NCI-H1105 treated with DMSO at 0.1 percent for 48 hours (cell line): Measurements from ENCODE around the gene ZBED4.
"Not testable (repeated sequence)": the region's sequence is repeated elsewhere in the genome, so short reads cannot be mapped to it uniquely, and the experiment has no call there.

Experiments
- DNase-seq: peaks from one replicate; lab custom pipeline; 2025; lab: John Stamatoyannopoulos, UW

The ZBED4 gene, protein sequence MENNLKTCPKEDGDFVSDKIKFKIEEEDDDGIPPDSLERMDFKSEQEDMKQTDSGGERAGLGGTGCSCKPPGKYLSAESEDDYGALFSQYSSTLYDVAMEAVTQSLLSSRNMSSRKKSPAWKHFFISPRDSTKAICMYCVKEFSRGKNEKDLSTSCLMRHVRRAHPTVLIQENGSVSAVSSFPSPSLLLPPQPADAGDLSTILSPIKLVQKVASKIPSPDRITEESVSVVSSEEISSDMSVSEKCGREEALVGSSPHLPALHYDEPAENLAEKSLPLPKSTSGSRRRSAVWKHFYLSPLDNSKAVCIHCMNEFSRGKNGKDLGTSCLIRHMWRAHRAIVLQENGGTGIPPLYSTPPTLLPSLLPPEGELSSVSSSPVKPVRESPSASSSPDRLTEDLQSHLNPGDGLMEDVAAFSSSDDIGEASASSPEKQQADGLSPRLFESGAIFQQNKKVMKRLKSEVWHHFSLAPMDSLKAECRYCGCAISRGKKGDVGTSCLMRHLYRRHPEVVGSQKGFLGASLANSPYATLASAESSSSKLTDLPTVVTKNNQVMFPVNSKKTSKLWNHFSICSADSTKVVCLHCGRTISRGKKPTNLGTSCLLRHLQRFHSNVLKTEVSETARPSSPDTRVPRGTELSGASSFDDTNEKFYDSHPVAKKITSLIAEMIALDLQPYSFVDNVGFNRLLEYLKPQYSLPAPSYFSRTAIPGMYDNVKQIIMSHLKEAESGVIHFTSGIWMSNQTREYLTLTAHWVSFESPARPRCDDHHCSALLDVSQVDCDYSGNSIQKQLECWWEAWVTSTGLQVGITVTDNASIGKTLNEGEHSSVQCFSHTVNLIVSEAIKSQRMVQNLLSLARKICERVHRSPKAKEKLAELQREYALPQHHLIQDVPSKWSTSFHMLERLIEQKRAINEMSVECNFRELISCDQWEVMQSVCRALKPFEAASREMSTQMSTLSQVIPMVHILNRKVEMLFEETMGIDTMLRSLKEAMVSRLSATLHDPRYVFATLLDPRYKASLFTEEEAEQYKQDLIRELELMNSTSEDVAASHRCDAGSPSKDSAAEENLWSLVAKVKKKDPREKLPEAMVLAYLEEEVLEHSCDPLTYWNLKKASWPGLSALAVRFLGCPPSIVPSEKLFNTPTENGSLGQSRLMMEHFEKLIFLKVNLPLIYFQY

DNA sequence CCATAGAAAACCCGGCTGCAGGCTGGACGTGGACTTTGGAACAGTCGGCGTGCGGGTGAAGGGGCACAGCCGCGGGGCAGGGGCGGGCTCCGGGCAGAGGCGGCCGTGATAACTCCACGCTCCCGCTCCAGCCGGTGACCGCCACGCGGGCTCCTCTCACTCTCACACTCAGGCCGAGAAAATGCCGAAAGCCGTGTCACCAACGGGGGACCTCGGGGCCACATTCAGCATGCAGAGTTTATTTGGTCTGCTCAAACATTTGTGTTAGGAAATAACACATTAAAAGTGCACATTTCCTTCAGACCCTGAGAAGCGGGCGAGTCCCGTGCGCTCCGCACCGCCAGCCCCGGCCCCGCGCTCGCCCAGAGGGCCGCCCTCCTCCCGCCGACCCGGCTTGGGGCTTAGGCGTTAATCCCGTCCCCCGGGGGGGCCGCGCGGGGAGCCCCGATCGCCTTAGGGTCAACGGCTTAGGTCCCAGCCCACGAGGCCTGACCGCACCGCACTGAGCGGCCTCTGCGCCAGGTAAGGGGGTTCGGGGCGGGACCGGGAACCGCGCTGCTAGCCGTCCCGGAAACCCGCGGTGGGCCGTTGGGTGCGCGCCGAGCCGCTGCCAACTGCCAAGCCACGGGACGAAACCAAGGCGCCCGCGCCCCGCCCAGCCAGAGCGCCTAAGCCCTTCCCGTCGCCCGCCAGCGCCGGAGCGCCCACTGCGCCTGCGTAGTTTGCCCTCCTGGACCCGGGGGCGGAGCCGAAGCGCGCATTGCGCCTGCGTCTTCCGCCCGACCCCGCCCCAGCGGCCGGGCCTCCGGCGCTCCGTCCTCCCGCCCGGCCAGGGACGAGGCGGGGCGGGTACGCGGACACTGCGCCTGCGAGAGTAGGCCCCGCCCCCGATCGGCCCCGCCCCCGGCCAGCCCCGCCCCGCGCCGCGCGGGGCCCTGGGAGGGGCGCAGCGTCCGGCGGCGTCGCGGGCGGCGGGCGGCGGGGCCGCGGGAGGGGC, at the start of gene ZBED4:
Gene ZBED4 (plus strand): TSS at position 947 of the 997 bp plus-strand sequence. CDS start 29,819 bp downstream, outside the sequence.
- peak; percentile 90 for DNase-seq

DNA sequence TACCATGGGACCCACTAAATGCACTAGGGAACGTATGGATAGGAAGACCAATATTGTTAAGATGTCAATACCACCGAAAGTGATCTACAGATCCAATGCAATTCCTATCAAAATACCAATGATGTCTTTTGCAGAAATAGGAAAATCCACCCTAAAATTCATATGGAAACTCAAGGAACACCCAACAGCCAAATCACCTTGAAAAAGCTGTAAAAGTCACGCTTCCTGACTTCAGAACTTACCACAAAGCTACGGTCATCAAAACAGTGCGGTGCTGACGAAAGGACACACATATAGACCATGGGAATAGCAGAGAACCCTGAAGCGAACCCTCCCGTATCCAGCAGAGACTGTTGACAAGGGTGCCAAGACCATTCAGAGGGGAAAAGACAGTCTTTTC, 46.5 kb upstream of the ZBED4 start:
- DNase-seq: no peak

DNA sequence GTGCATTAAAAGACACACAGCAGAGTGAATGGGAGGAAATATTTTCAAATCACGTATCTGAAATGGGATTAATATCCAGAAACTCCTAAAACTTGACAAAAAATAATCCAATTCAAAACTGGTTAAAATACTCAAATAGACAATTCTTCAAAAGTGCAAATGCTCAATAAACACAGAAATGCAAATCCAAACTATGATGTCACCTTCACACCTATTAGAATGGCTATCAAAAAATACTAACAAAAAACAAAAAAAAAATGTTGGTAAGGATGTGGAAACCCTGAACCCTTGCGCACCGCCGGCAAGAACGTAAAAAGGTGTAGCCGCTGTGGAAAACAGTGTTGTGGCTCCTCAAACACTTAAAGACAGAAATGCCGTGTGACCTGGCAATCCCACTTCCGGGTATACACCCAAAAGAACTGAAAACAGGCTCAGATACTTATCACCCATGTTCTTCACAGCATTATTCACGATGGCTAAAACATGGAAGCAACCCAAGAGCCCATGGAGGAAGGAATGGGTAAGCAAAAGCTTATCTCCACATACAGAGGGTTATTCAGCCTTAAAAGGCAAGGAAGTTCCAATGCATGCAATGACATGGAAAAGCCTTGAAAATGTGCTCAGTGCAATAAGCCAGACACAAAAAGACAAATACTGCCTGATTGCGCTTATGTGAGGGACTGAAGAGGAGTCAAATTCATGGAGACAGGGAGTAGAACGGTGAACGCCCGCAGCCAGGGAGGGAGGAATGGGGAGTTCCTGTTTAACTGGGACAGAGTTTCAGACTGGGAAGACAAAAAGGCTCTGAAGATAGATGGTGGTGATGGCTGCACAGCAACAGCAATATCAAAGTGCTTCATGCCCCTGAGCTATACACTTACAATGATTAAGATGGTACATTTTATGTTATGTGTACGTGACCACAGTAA, 45.6 kb upstream of the ZBED4 start:
- DNase-seq: no peak

DNA sequence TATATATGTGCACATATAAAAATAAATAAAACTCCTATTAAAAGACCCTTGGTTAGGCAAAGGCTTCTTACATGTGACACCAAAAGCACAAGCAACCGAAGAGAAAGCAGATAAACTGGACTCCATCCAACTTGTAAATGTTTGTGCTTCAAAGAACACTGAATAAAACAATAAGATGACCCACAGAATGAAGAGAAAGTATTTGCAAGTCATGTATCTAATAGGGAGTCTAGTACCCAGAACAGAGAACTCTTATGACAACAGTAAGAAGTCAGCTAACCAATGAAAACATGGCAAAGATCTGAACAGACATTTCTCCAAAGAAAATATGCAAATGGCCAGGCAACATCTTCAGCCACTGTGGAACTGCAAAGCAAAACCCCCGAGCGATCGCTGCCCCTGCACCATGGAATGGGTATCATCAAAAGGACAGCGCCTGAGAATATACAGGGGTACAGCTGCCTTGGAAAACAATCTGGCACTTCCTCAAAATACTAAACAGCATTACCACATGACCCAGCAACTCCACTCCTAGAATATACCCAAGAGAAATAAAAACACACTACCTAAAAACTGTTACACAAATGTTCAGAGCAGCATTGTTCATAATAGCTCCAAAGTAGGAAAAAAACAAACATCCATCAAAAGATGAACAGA, 43.2 kb upstream of the ZBED4 start:
- DNase-seq: no peak

DNA sequence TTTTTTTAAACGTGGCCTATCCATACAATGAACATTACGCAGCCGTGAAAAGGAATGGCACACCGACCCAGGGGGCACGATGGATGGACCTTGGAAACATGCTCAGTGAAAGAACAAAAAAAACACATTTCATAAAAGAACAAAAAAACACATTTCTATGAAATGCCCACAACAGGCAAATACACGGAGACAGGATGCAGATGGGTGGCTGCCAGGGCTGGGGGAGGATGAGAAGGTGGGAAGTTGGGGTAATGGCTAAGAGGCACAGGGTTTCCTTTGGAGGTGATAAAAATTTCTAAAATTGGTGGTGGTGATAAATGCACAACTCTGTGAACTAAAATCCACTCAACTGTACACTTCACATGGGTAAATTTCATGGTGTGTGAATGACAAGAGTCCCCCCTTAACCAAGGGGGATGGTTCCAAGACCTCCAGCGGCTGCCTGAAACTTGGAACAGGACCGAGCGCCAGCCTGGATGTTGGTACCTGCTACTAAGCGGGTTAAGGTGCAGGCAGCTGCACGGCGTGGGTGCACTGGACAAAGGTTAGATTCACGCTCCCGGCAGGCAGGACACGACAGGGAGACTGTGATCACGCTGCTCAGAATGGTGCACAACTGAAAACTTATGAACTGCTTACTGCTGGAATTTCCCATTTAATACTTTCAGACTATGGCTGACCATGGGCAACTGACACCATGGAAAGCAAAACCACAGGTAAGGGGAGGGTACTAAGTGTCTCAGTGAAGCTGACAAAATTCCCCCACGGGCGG, 42.4 kb upstream of the ZBED4 start:
- no peak for DNase-seq

DNA sequence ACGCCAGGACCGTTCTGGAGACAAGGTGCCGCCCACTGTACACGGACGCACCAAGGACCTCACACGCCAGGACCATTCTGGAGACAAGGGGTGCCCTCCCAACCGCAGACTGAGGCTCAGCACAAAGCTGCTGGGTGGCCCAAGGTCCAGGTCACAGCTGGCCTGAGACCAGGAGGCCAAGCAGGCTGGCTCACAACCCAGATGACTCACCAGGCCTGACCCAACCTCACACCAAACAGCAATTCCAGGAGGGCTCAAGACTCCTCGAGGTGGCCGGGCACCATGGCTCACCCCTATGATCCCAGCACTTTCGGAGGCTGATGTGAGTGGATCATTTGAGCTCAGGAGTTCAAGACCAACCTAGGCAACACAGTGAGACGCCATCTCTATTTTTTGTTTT, 40.8 kb upstream of the ZBED4 start:
- DNase-seq: no peak

DNA sequence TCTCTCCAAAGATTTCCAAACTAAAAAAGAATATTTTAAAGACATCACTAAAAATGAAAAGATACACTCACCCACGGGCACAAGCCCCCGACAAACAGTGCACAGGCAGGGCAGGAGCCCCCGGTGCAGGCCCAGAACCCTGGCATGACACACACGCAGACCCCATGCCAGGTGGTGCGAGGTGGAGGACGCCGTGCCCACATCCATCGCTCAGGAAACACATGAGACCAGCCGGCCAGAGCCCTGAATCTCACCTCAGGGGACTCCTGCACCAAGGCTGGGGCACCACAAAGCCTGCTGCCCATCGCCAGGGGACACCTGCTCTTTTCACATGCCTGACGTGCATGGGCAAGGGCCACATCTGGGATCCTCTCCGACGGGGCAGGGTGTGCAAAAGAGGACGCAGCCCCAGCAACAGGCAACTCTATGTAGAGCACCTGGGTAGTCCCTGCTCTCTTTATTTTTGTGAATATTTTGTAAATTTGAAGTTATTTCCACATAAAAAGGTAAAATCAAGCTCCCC, 39.4 kb upstream of the ZBED4 start:
- DNase-seq: no peak

DNA sequence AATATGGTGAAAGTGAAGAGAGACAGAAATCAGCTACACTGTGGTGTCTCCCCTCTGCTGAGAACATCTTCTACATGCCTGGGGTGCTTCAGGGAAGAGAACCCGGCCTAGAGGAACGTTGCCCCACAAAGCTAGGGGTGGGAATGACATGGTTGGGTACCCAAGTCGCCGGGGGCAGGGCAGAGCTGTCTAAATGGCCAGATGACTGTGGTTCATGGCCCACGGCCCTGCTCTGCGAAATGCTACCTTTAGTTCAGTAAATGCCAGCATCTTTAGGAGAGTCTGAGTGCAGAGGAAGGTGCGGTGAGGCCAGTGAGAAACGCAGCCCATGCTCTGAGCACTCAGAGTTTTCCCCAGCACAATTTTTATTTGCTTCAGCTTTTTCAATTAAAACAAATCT, 38.8 kb upstream of the ZBED4 start:
- DNase-seq: no peak

DNA sequence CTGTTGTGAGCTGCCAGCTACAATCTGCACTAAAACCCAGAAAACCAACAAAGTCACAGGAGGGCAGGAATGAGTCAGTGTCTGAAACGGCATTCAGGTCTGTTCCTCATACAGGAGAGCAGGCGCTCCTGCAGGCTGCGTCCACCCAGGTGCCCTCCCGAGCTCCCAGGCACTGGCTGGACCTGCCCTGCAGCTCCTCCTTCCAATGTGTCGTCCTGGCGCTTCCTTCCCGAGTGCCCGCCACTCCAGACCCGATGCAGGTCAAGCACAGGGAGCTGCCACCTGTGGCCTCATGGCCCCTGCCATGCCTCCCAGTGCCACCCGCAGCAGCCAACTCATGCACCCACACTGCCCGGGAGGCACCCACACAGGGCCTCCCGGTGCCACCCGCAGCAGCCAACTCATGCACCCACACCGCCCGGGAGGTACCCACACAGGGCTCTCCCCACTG, 38.0 kb upstream of the ZBED4 start:
- DNase-seq: no peak

DNA sequence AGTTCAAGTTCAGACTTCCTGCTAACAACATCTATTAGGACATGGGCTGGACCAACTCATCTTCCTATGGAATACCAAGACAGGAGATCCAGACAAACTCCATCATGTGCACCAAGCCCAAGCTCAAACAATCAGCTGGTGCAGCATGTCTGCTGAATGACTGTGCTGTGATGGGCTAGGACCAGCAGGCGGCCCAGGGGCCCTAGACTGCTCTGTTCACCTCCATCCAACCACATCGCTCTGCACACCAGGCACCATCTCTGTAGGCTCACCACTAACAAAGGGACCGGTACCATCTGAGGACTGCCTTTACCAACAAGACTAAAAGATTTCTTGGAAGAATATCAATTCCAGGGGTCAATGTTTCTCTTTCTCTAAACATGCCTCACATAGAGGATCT, 36.3 kb upstream of the ZBED4 start:
- DNase-seq: no peak

DNA sequence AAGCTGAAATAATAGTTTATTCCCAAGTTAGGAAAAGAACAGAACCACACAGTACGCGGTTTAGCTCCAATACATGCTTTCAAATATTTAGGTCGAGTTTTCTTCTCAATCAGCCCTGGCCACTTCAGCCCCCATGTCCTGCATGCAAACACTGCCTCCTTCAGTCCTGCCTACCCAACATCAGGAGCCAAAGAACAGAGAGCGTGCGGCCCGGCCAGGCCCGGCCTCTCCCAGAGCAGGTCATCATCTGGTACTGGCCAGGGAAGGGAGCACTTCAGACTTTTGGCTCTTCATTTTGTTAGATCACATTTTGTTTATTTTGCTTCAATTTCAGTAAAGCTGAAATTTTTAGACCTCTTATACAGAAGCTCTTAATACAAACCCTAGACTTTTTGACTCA, 32.7 kb upstream of the ZBED4 start:
- no peak for DNase-seq

DNA sequence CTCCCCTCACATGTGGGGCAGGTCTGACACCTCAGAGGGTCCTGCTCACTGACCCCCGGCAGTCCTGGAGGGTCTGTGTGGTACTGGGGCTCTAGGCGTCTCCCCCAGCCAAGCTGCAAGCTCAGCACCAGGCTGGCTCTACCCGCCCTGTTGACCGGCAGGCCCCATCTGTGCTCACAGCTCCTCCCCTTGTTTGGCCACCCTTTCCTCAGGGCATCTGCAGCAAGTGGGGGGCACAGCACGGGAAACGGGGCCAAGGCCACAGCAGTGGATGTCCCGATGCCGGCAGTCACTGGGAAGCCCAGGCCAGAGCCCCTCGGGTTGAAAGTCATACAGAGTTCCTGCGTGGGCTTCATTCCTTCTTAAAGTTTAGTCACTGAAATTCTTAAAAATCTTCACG, 31.9 kb upstream of the ZBED4 start:
- DNase-seq: not testable (repeated sequence)

DNA sequence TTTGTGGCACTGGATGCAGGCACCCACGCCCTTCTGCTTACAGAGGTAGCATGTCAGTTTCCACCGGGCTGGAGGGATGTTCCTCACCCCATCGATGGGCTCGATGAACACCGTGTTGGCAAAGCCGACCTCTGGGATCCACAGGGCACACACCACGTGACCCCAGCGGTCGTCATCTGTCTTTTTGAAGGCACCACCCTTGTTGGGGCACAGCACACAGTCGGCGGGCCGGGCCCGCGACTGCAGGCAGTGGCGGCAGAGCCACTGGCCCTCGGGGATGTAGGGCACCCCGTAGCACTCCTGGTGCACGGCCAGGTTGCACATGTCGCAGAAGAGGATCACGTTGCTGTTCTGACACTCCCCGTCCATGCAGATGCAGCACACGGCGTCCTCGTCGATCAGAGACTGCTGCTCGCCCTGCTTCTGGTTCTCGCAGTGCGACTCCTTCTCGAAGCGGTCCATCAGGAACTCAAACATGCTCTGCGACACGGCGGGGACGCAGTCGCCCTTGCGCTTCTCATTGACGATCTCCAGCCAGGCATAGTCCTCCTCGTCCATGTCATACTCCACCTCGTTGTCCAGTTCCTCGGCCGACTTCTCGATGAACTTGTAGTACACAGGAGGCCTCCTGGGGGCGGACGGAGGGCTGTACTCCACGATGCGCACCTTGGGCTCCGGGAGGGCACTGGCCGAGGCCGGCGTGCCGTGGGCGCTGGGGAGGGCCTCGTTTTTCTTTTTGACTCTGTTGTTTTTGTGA, 30.2 kb upstream of the ZBED4 start:
- DNase-seq: no peak

DNA sequence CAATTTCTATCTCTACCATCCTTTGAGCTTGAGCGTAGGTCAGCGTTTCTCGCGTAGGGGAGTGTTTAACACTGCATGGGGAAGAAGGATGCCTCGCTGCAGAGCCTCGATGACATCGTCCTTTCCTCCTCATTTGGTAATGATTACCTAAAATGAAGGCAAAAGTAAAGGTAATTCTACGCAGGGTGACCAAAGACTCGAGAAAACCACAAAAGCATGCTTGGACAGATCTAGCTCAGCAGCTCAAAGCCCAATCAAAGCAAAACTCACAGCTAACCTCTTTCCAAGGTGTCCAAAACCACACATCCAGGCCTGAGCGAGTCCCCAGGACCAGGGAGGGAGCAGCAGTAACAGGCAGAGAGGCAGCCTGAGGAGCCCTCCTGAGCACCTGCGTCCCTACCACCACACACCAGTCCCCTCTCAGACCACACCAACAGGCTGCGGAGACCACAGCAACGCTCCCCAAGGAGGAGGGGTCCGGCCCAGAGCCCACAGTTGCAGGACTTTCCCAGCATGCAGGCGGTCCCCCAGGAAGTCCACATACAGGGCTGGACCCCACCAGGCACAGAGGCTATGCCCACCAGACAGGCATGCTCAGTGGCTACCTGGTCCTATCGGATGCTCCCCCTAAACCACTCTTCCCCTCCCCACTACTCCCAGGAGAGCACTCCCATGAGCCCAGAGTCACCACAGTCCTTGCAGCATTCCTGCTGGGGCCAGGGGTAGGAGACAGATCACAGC, 29.3 kb upstream of the ZBED4 start:
- DNase-seq: no peak

DNA sequence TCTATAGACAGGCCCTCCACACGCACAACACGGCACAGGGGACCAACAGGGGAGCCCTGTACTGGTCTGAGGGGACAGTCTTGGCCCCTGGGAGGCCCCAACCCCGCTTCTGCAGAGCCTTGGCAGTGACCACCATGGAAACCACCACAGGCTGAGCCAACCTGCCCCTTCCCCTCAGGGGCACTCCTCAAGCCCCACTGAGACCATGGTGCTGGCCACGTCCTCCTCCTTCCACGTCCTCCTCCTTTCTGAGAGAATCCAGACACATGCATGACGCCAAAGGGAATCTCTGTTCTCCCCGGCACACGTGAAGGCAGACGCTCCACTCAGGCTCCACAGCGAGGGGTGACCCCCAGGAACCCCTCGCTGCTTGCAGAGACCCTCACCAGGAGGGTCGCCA, 28.7 kb upstream of the ZBED4 start:
- no peak for DNase-seq

DNA sequence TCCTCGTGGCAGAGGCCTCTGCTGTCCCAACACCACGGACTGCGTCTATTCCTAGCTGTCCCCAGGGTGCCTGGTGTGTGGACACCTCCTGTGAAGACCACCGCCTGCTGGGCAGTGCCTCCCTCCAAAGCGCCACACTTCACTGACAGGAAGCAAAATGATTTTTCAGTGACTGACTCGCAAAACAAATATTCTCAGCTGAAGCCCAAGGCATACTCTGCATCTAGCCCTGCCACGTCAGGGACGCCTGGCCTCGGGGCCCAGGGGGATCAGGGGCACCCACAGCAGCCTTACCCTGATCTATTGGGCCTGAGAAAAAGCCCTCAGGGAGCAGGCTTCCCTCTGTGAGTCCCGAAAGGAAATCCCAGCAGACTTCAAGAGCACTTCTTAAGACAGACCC, 28.2 kb upstream of the ZBED4 start:
- no peak for DNase-seq
